Fibroblast of the aortic adventitia (primary cell): Measurements from ENCODE around the gene URB1. TPM values are rescaled to one million over a fixed set of nuclear protein-coding genes. Genes with fewer than 3 reads are reported as not detected.

Experiments used
- DNase-seq: peaks from one replicate; pipeline ENCODE4 v3.0.0-alpha.2; 2010; ENCODE audit warnings: low read depth
- H3K4me3 ChIP-seq: 2 replicates; pipeline ENCODE4 v1.5.1; 2011; ENCODE audit warnings: low read depth, mild to moderate bottlenecking, control low read depth, low read length, moderate library complexity
- CTCF ChIP-seq: IDR thresholded peaks from 2 replicates; pipeline ENCODE4 v1.5.1; 2011; ENCODE audit warnings: mild to moderate bottlenecking, low read length, control low read depth, inconsistent platforms; ENCODE audit not compliant: insufficient read depth
- total RNA-seq: library from RNA; depleted of rRNA; stranded (reverse); fragments of >200 nt; gene quantifications from 2 replicates; pipeline ENCODE4 v1.2.3, GENCODE V29; 2012; ENCODE audit warnings: low replicate concordance

Gene URB1
- total RNA-seq, 1 donor = 21.1 TPM

DNA sequence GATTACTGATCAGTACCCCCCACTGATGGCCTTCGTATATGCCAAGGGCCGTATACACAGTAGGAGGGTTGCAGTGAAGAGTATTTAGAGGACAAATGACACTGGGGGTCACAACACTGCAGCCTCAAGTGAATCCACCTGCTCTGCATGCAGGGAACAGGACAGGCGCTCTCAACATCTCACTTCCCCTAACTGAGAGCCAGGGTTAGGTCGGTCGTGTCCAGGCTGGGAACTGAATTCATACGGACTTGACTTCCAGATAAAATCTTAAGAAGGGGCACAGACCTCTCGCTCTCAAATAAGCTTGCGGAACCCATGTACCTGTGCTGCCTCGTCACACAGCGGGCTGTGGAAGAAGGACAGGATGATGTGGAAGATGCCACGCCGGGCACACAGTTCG lies 71.3 kb downstream of the URB1 start:
- DNase-seq = no peak
- no peak overlapping the region for H3K4me3 ChIP-seq
- TF ChIP-seq CTCF = no peak

DNA sequence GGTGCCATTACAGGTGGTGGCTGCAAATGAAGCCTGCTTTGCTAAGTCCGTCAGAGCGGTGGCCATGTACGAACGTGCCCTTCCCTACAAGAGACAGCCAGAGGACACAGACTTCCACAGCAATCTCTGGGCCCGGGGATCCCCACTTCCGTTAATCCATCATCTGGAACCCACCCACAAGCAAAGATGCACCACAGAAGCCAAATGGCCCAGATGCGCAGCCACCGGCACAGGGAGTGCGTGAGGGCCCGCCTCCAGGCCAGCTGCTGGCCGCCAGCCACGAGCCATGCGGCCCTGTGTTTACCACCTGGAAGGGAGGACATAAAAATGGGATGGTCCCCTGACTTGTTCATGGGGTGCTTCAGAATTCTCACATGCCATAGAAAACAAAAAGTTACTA lies 72.1 kb downstream of the URB1 start:
- TF ChIP-seq CTCF = no peak
- DNase-seq = no peak
- no peak overlapping the region for H3K4me3 ChIP-seq

DNA sequence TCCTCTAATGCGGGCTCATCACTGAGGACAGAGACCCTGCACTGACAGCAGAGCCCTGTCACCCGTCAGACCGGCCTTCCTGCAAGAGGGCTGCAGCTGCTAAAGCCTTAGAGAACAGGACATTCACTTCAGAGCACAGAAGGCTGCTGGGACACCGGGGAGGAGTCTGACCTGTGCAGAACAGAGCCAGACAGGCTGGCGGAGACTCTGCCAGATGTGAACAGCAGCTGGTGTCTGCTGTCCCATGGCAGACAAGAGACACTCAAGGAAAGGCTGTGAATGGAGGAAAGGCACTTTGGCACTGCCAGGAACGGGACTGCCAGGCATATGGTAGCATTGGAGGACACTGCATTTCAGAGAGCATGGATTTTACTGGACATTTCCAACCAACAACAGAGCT lies 72.8 kb downstream of the URB1 start:
- DNase-seq = no peak
- no peak for TF ChIP-seq CTCF
- H3K4me3 ChIP-seq = no peak overlapping the region

DNA sequence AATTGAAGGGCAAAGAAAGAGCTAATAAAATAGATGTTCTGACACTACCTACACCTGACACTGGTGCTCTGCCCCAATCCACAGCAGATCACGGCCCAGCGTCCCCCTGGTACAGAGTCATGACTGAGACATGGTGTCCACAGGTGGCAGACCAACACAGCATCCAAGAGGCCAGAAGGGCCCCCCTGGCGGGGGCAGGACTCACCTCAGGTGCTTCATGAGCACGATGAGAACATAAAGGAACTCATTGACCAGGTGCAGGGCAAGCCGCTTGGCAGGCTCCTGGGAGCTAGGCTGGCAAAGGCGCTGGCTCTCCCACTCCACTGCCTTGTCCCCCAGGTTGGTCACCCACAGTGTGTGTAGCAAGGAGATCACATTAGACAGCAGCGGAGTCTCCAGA lies 73.8 kb downstream of the URB1 start:
- TF ChIP-seq CTCF = no peak

GRCh38 chr21:32317726-32318125 lies 75.1 kb downstream of the URB1 start:
- DNase-seq = no peak
- TF ChIP-seq CTCF = no peak
- no peak overlapping the region for H3K4me3 ChIP-seq

More for the DNA sequence above, 73.8 kb downstream of the URB1 start:
- DNase-seq = no peak
- no peak overlapping the region for H3K4me3 ChIP-seq

DNA sequence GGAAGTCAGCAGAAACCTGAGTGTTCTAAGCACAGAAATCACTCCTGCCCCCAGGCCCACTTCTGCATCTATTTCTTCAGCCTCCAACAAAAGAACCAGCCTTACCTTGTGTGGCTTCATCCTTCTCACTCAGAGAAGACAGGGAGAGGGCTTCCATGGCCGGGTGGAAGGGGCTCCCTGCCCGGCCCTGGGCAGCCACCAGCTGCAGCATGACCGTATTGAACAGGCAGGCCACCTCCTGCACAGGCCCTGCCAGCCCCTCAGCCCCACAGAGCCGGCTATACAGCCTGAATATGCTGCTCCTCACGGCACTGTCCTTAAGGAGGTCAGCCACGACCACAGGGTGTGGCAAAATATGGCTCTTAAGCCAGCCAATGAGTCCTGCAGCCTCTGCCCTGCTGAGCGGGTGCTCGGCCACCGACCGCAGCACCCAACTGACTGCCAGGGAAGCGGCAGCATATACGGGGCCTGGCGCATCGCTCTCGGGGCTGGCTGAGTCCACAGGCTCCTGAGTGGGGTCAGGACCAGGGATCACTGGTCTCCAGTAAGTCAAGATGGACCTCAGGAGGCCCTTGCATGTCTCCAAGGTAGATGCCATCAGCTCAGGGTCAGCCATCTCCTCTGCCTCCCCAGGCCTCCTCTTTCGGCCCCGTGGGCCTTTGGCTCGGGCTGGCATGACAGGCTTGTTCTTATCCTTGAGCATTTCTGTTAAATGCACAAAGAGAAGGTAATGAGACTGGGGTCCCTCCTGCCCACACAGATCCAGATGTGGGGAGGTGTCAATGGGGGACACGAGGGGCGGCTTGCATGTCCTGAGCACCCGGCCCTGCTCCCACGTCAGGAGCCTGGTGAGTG lies 76.2 kb downstream of the URB1 start:
- no peak for DNase-seq
- no peak overlapping the region for H3K4me3 ChIP-seq
- TF ChIP-seq CTCF = no peak
